ENCODE data around the gene KSR2.

- no peak for TF ChIP-seq CTCF (IDR thresholded peaks at IDR 0.05 in 4 of 5, conservative IDR thresholded peaks at IDR 0.05 in 1 of 5)
- no peak for TF ChIP-seq POLR2A (IDR thresholded peaks at IDR 0.05)
These were observed 84.6 kb downstream of the KSR2 start for GRCh38 chr12:117884161-117884560.

Data from gastrocnemius medialis (tissue), 4 donors.